Measurements from ENCODE around the gene SF3A2.
A peak's percentile ranks its signal among the peaks of the same experiment; 100 is the strongest.

DNA sequence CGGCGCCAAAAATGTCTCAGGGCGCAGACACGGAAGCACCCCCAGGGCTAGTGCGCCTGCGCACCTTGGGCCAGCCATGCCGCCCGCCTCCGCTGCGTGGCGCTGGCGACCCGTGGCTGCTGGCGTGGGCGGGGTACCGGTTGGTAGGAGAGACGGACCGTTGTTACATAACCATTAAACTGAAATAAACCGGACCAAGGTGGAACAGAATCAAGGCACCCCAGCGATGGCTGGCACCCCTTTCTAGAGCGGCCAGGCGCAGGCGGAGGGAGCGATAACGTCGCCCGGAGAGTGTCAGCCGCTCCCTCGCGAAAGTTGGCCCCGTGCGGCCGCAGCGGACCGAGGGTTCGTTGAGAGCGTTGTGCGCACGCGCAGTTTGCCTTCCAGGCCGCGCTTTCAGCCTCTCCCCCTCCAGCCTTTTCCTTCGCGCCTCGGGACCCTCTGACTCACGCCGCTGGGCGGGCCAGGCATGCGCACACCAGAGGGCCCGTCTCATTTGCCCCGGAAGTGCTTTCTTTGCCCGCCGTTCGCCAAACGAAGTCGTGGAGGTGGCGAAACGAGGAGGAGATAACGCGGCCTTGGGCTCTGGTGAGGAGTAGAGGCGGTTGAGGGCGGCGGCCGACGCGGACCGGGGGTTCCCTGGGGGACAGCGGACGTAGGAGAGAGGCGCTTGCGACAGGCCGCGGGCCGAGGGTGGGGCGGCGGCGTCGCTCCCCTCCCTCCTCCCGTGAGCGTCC lies at the start of gene SF3A2, which contains the start of gene PLEKHJ1:
- TF ChIP-seq POLR2AphosphoS5 (IDR thresholded peaks at IDR 0.05; ENCODE audit: insufficient read depth in 1 of 2, low read depth in 1 of 2) (peak; percentile 95 to 96), POLR2A (IDR thresholded peaks at IDR 0.05) (peak in 1 of 2 donors; percentile 44)
- TF ChIP-seq, protein P1, sequence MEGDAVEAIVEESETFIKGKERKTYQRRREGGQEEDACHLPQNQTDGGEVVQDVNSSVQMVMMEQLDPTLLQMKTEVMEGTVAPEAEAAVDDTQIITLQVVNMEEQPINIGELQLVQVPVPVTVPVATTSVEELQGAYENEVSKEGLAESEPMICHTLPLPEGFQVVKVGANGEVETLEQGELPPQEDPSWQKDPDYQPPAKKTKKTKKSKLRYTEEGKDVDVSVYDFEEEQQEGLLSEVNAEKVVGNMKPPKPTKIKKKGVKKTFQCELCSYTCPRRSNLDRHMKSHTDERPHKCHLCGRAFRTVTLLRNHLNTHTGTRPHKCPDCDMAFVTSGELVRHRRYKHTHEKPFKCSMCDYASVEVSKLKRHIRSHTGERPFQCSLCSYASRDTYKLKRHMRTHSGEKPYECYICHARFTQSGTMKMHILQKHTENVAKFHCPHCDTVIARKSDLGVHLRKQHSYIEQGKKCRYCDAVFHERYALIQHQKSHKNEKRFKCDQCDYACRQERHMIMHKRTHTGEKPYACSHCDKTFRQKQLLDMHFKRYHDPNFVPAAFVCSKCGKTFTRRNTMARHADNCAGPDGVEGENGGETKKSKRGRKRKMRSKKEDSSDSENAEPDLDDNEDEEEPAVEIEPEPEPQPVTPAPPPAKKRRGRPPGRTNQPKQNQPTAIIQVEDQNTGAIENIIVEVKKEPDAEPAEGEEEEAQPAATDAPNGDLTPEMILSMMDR (IDR thresholded peaks at IDR 0.05): peak; percentile 73 to 99 (median 97)

Data from vagina (tissue), 2 donors.